Measurements from ENCODE around the gene B3GALT2. TPM values are rescaled to one million over a fixed set of nuclear protein-coding genes. Genes with fewer than 3 reads are reported as not detected.

Gene B3GALT2
- total and polyA plus RNA-seq, 2 of the 8 experiments (the other 6 are each of a cell fraction or from before 2014, with no cell fraction given): not detected

DNA sequence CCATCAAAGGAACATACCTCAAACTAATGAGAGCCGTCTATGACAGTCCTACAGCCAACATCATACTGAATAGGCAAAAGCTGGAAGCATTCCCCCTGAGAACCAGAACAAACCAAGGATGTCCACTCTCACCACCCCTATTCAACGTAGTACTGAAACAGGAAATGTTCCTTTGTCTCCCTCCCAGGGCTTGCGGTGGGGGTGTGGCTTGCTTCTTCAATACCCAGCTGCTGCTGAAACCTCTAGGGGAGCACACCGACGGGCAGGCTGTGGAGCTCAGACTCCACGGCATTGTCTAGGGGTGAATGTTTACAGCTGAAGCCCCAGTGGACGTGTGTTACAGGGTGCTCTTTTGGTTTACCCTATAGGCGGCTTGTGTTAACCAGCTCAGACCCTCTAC is 30.5 kb upstream of the B3GALT2 start:
- Histone ChIP-seq H3K23me2 (ENCODE audit: low read depth, low read length) (no peaks in the 10 kb centered on the region), H3K79me2 (ENCODE audit: control insufficient read depth in 1 of 2, insufficient read depth in 2 of 2, low read length in 2 of 2) (no peaks in the 10 kb centered on the region), H4K5ac (ENCODE audit: insufficient read length, low read depth, low read length) (no peak overlapping the region), H4K20me1 (replicated peaks in 1 of 2; ENCODE audit: control insufficient read depth in 1 of 2, insufficient read depth in 2 of 2, low read length in 2 of 2) (peaks cover 2 to 3% of the 10 kb centered on the region in 2 experiments), H3K4me1 (replicated peaks in 1 of 4; ENCODE audit: control insufficient read depth in 3 of 4, insufficient read depth in 4 of 4, low read length in 3 of 4) (peaks cover 2 to 7% (median 4%) of the 10 kb centered on the region in 4 experiments; a peak in 5 of 7 replicates), H3K27ac (ENCODE audit: low read depth, low read length) (peak overlapping the region; percentile 24; the same call in 1 of the 2 replicates), H3K79me1 (ENCODE audit: low read depth, low read length) (no peaks in the 10 kb centered on the region), H2BK15ac (ENCODE audit: low read length) (no peak overlapping the region), H3K4ac (replicated peaks; ENCODE audit: insufficient read length, low read depth, low read length) (no peak overlapping the region), H3K9me3 (ENCODE audit: insufficient read depth in 2 of 2, low read depth in 1 of 2, low read length in 1 of 2) (no peaks in the 10 kb centered on the region), H3K56ac (replicated peaks; ENCODE audit: insufficient read length, low read depth, low read length) (no peak overlapping the region), H3K4me3 (ENCODE audit: extremely low read depth in 1 of 4, insufficient read depth in 2 of 4, low read depth in 3 of 4, low read length in 4 of 4) (no peak overlapping the region), H3K9ac (replicated peaks in 1 of 4; ENCODE audit: extremely low read depth in 1 of 4, low read depth in 3 of 4, low read length in 3 of 4) (no peak overlapping the region), H3K36me3 (ENCODE audit: control insufficient read depth in 2 of 4, insufficient read depth in 4 of 4, low read length in 3 of 4) (peaks cover 0 to 10% (median 1%) of the 10 kb centered on the region in 4 experiments; a peak in 4 of 8 replicates), H3K14ac (ENCODE audit: insufficient read length) (no peak overlapping the region), H2AK5ac (ENCODE audit: low read depth, low read length) (no peak overlapping the region), H2BK5ac (ENCODE audit: low read depth, low read length) (peak overlapping the region; percentile 49; the same call in 1 of the 2 replicates), H3K23ac (ENCODE audit: insufficient read length) (no peak overlapping the region), H3K4me2 (ENCODE audit: insufficient read depth in 1 of 2, low read depth in 2 of 2, low read length in 2 of 2) (peak overlapping the region in 1 of 2 experiments; percentile 2; a peak in 2 of 4 replicates), H2BK120ac (replicated peaks; ENCODE audit: low read depth, low read length) (no peak overlapping the region), H2AFZ (ENCODE audit: low read length) (no peak overlapping the region), H2BK20ac (ENCODE audit: low read length) (no peak overlapping the region), H3K18ac (ENCODE audit: extremely low read depth, low read length) (no peak overlapping the region), H4K91ac (replicated peaks; ENCODE audit: insufficient read length, low read length) (no peak overlapping the region), H2BK12ac (ENCODE audit: low read depth, low read length) (no peak overlapping the region), H4K8ac (ENCODE audit: extremely low read depth, insufficient read depth, low read length) (no peak overlapping the region), H3K27me3 (replicated peaks in 1 of 4; ENCODE audit: control insufficient read depth in 3 of 4, extremely low read depth in 1 of 4, insufficient read depth in 3 of 4, low read length in 3 of 4) (no peaks in the 10 kb centered on the region)
- FAIRE-seq: peak; percentile 88
- ChIA-PET CTCF (ENCODE audit: partially characterized antibody) (interaction anchor here (0.8 to 0.9 kb wide), 2 partner anchors 31 to 38 kb away, joined by 3 to 4 read pairs; no protein-coding TSS in a partner anchor), POLR2A (ENCODE audit: partially characterized antibody) (no interaction called here)
- no peak for TF ChIP-seq CEBPB (IDR thresholded peaks at IDR 0.05; ENCODE audit: low read depth, low read length)
- TF ChIP-seq, protein P1, sequence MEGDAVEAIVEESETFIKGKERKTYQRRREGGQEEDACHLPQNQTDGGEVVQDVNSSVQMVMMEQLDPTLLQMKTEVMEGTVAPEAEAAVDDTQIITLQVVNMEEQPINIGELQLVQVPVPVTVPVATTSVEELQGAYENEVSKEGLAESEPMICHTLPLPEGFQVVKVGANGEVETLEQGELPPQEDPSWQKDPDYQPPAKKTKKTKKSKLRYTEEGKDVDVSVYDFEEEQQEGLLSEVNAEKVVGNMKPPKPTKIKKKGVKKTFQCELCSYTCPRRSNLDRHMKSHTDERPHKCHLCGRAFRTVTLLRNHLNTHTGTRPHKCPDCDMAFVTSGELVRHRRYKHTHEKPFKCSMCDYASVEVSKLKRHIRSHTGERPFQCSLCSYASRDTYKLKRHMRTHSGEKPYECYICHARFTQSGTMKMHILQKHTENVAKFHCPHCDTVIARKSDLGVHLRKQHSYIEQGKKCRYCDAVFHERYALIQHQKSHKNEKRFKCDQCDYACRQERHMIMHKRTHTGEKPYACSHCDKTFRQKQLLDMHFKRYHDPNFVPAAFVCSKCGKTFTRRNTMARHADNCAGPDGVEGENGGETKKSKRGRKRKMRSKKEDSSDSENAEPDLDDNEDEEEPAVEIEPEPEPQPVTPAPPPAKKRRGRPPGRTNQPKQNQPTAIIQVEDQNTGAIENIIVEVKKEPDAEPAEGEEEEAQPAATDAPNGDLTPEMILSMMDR (IDR thresholded peaks at IDR 0.05; ENCODE audit: control extremely low read depth in 1 of 3, insufficient read depth in 1 of 3, low read depth in 1 of 3, low read length in 3 of 3): peak in 1 of 3 experiments; percentile 17; a peak in 1 of 4 replicates
- TF ChIP-seq SP1 (IDR thresholded peaks at IDR 0.05; ENCODE audit: low read depth, low read length): 0 out of 2 replicates have a peak, but pooled peaks have one; percentile 11
- 53% methylated on average over 8 of the region's 8 CpGs; no CpG with 5 or more reads in 1 of the 2 experiments for WGBS, 2 experiments (ENCODE audit: extremely low coverage in 1 of 2, insufficient coverage in 1 of 2, insufficient read length in 1 of 2, insufficient replicate concordance in 2 of 2, low coverage in 1 of 2, low lambda C conversion rate in 2 of 2, missing lambda C conversion rate in 1 of 2)
- peak; percentile 9 to 61 for DNase-seq (ENCODE audit: low read depth in 1 of 2, low spot score in 2 of 2)
